Uterus (tissue), 4 donors: ENCODE results near the gene GPX7. TPM values are rescaled to one million over a fixed set of nuclear protein-coding genes. Genes with fewer than 3 reads are reported as not detected.

ENCODE experiments used
- DNase-seq, 2 donors: peaks; one replicate each; pipeline ENCODE4 v3.0.0-alpha.2; 2019 to 2020
- H3K27ac ChIP-seq, 2 donors: fragments of 200-600 bp; sonication (generic); 1 replicate in 1 of 2; 2 replicates in 1 of 2; pipeline ENCODE4 v1.5.1; 2016 to 2018
- H3K27me3 ChIP-seq, 2 donors: fragments of 200-600 bp; sonication (generic); one replicate each; pipeline ENCODE4 v1.5.1; 2018 to 2019; ENCODE audit warnings: control low read depth in 1 of 2
- H3K36me3 ChIP-seq, 2 donors: fragments of 200-600 bp; sonication (generic); one replicate each; pipeline ENCODE4 v1.5.1; 2019; ENCODE audit warnings: control low read depth in 1 of 2
- H3K4me1 ChIP-seq, 2 donors: fragments of 200-600 bp; sonication (generic); one replicate each; pipeline ENCODE4 v1.5.1; 2018 to 2019; ENCODE audit warnings: control low read depth in 1 of 2
- H3K4me3 ChIP-seq, 2 donors: fragments of 200-600 bp; sonication (generic); 1 replicate in 1 of 2; 2 replicates in 1 of 2; pipeline ENCODE4 v1.5.1; 2018 to 2019; ENCODE audit warnings: mild to moderate bottlenecking in 1 of 2
- H3K9me3 ChIP-seq, 2 donors: fragments of 200-600 bp; sonication (generic); one replicate each; pipeline ENCODE4 v1.5.1; 2019; ENCODE audit warnings: control low read depth in 1 of 2
- CTCF ChIP-seq, 4 experiments: fragments of 200-600 bp in 2 of 4; fragments of 450-650 bp in 2 of 4; sonication (generic) in 2 of 4; IDR thresholded peaks; one replicate each; pipeline ENCODE4 v1.5.1; 2016 to 2019; ENCODE audit warnings: antibody characterized with exemption in 4 of 4, mild to moderate bottlenecking in 2 of 4, moderate library complexity in 1 of 4
- POLR2A ChIP-seq, 2 donors: fragments of 450-650 bp; IDR thresholded peaks; one replicate each; pipeline ENCODE4 v1.6.1; 2016; ENCODE audit warnings: antibody characterized with exemption in 2 of 2, mild to moderate bottlenecking in 1 of 2, moderate library complexity in 1 of 2
- intact Hi-C: fragments of 100-400 bp; cut with DNase I; formaldehyde crosslinking; loops from one replicate; pipeline ENCODE4 v1.15.1; 2023; ENCODE audit warnings: low total_unique reads
- total RNA-seq, 4 donors: library from RNA; depleted of rRNA in 3 of 4; stranded (reverse); fragments of >200 nt in 3 of 4; gene quantifications; one replicate each; pipeline versions ENCODE4 v1.1.0 to v1.2.4, GENCODE V29; 2014 to 2023
- donor health status: DM: yes; HTN: yes; CAD: no.

The GPX7 gene
- total RNA-seq, 4 donors from 2014 or later, result 1.8 to 125 (median 9.6) TPM

- intact Hi-C loops, result no loop called here
- TF ChIP-seq CTCF (IDR thresholded peaks at IDR 0.05) (no peak), POLR2A (IDR thresholded peaks at IDR 0.05) (no peak)
- DNase-seq, result no peak
- no peaks in the 10 kb centered on the region for H3K36me3 ChIP-seq
- no peaks in the 10 kb centered on the region for H3K9me3 ChIP-seq
- H3K27ac ChIP-seq, result no peak overlapping the region
- H3K4me3 ChIP-seq, result no peak overlapping the region
- no peaks in the 10 kb centered on the region for H3K27me3 ChIP-seq
- no peaks in the 10 kb centered on the region for H3K4me1 ChIP-seq
These were observed 11.6 kb downstream of the GPX7 start for GRCh38 chr1:52613636-52614373.

GRCh38 chr1:52614671-52615070, 12.5 kb downstream of the GPX7 start:
- Histone ChIP-seq H3K4me1 (no peaks in the 10 kb centered on the region), H3K27ac (no peak overlapping the region), H3K36me3 (no peaks in the 10 kb centered on the region), H3K27me3 (no peaks in the 10 kb centered on the region), H3K9me3 (no peaks in the 10 kb centered on the region), H3K4me3 (no peak overlapping the region)
- TF ChIP-seq POLR2A (IDR thresholded peaks at IDR 0.05) (no peak), CTCF (IDR thresholded peaks at IDR 0.05) (no peak)
- no peak for DNase-seq
- intact Hi-C loops, result no loop called here

- Histone ChIP-seq H3K4me3 (no peak overlapping the region), H3K4me1 (no peaks in the 10 kb centered on the region), H3K27ac (no peak overlapping the region), H3K36me3 (no peaks in the 10 kb centered on the region), H3K9me3 (no peaks in the 10 kb centered on the region), H3K27me3 (no peaks in the 10 kb centered on the region)
- TF ChIP-seq POLR2A (IDR thresholded peaks at IDR 0.05) (no peak), CTCF (IDR thresholded peaks at IDR 0.05) (no peak)
- no peak for DNase-seq
- intact Hi-C loops, result no loop called here
These were observed 13.4 kb downstream of the GPX7 start for GRCh38 chr1:52615489-52616042.

GRCh38 chr1:52621950-52622349, 19.8 kb downstream of the GPX7 start:
- Histone ChIP-seq H3K27me3 (no peaks in the 10 kb centered on the region), H3K36me3 (no peaks in the 10 kb centered on the region), H3K4me1 (no peaks in the 10 kb centered on the region), H3K4me3 (no peak overlapping the region), H3K27ac (no peak overlapping the region), H3K9me3 (peaks cover 0 to 9% of the 10 kb centered on the region in 2 donors)
- no peak for TF ChIP-seq POLR2A (IDR thresholded peaks at IDR 0.05)
- TF ChIP-seq CTCF (IDR thresholded peaks at IDR 0.05), result no peak
- intact Hi-C loops, result no loop called here
- no peak for DNase-seq

- intact Hi-C loops, result no loop called here
- H3K36me3 ChIP-seq, result no peaks in the 10 kb centered on the region
- peaks cover 0 to 9% of the 10 kb centered on the region in 2 donors for H3K9me3 ChIP-seq
- H3K4me3 ChIP-seq, result no peak overlapping the region
- H3K27me3 ChIP-seq, result no peaks in the 10 kb centered on the region
- TF ChIP-seq POLR2A (IDR thresholded peaks at IDR 0.05), result no peak
- no peak for TF ChIP-seq CTCF (IDR thresholded peaks at IDR 0.05)
- no peak for DNase-seq
- H3K4me1 ChIP-seq, result no peaks in the 10 kb centered on the region
- no peak overlapping the region for H3K27ac ChIP-seq
These were observed 21.6 kb downstream of the GPX7 start for GRCh38 chr1:52623812-52624211.
